ENCODE results near the gene PAK1. TPM values are rescaled to one million over a fixed set of nuclear protein-coding genes. Genes with fewer than 3 reads are reported as not detected.
A peak's percentile ranks its signal among the peaks of the same experiment; 100 is the strongest.

The PAK1 gene
- total RNA-seq, 2 donors from 2014 or later, result 14.5 to 65.6 TPM

DNA sequence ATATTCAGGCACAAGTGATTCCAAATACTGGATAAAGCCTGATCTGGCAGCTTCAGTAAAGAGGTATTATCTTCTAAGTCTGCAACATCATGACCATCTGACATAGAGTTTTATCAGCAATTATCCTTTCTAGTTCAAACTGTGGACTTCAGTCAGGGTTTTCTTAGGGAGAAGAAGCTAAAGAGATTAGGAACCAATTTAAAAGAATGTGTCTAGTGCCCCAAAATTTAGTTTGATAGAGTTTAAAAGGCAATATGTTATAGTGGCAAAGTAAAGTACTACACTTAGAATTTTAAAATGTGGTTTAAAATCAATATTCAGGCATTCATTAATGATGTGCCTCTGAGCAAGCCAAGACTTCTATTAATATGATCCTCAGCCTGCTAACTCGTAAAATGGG is 5.4 kb downstream of the PAK1 start:
- DNase-seq, result no peak
- no peaks in the 10 kb centered on the region for H3K27me3 ChIP-seq
- H3K9me3 ChIP-seq, result no peaks in the 10 kb centered on the region
- TF ChIP-seq, protein P1, sequence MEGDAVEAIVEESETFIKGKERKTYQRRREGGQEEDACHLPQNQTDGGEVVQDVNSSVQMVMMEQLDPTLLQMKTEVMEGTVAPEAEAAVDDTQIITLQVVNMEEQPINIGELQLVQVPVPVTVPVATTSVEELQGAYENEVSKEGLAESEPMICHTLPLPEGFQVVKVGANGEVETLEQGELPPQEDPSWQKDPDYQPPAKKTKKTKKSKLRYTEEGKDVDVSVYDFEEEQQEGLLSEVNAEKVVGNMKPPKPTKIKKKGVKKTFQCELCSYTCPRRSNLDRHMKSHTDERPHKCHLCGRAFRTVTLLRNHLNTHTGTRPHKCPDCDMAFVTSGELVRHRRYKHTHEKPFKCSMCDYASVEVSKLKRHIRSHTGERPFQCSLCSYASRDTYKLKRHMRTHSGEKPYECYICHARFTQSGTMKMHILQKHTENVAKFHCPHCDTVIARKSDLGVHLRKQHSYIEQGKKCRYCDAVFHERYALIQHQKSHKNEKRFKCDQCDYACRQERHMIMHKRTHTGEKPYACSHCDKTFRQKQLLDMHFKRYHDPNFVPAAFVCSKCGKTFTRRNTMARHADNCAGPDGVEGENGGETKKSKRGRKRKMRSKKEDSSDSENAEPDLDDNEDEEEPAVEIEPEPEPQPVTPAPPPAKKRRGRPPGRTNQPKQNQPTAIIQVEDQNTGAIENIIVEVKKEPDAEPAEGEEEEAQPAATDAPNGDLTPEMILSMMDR (IDR thresholded peaks at IDR 0.05), result peak in 2 of 7 experiments; percentile 2 to 20
- no peak for TF ChIP-seq POLR2A (IDR thresholded peaks at IDR 0.05)
- H3K27ac ChIP-seq, result no peak overlapping the region
- no peak for ATAC-seq
- 54 to 57% methylated on average over 1 of the region's 1 CpG for WGBS, 2 donors
- H3K4me1 ChIP-seq, result peaks cover 36% of the 10 kb centered on the region
- intact Hi-C loops (cut with DNase I), result no loop called here
- no peaks in the 10 kb centered on the region for H3K36me3 ChIP-seq (replicated peaks in 1 of 2; ENCODE audit: insufficient read depth in 1 of 2, low read depth in 2 of 2)
- no peak overlapping the region for H3K4me3 ChIP-seq

DNA sequence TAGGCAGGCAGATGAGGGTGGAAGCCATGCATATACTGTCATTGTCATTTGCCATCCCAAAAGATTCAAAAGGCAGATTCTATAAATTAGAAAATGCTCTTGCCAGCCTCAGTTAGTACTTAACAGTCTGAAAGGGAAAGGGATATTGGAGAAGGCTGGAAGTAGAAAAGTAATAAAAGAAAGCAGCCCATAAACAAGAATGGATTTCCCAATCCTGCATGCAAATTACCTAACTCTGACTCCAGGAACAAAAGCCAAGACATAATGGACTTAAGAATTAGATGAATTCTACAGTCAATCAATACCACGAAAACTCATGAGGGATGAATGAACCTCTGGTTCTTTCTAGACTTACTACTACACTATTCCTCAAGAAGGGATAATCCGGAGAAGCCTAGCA is 5.9 kb downstream of the PAK1 start:
- DNase-seq, result no peak
- no peak overlapping the region for H3K4me3 ChIP-seq
- intact Hi-C loops (cut with DNase I), result no loop called here
- TF ChIP-seq, protein P1 (IDR thresholded peaks at IDR 0.05), result no peak
- TF ChIP-seq POLR2A (IDR thresholded peaks at IDR 0.05), result no peak
- 78 to 81% methylated on average over 2 of the region's 2 CpGs for WGBS, 2 donors
- no peaks in the 10 kb centered on the region for H3K9me3 ChIP-seq
- ATAC-seq, result no peak
- H3K4me1 ChIP-seq, result peaks cover 36% of the 10 kb centered on the region
- no peaks in the 10 kb centered on the region for H3K27me3 ChIP-seq
- no peaks in the 10 kb centered on the region for H3K36me3 ChIP-seq (replicated peaks in 1 of 2; ENCODE audit: insufficient read depth in 1 of 2, low read depth in 2 of 2)
- no peak overlapping the region for H3K27ac ChIP-seq

DNA sequence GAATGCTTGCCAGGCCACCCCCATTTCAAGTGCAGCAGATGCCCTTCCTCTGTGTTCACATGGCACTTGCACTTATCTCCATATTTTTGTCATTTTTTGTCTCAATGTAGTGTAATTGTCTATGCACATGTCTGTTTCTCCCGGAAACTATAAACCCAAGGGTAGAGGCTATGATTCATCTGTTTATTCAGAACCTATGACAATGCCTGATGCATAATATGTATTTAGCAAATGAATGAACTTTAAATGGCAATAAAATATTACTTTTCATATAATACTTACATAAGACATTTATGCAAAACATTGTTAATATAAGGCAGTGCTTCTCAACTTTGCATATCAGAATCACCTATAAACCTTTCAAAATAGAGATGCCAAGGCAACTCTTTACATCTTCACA is 6.7 kb downstream of the PAK1 start:
- Histone ChIP-seq H3K36me3 (replicated peaks in 1 of 2; ENCODE audit: insufficient read depth in 1 of 2, low read depth in 2 of 2) (no peaks in the 10 kb centered on the region), H3K9me3 (no peaks in the 10 kb centered on the region), H3K4me1 (peaks cover 33% of the 10 kb centered on the region), H3K27me3 (no peaks in the 10 kb centered on the region), H3K27ac (no peak overlapping the region), H3K4me3 (no peak overlapping the region)
- no peak for DNase-seq
- TF ChIP-seq, protein P1 (IDR thresholded peaks at IDR 0.05), result no peak
- no peak for TF ChIP-seq POLR2A (IDR thresholded peaks at IDR 0.05)
- no peak for ATAC-seq
- WGBS, 2 donors, result 65 to 68% methylated on average over 1 of the region's 1 CpG
- intact Hi-C loops (cut with DNase I), result no loop called here

DNA sequence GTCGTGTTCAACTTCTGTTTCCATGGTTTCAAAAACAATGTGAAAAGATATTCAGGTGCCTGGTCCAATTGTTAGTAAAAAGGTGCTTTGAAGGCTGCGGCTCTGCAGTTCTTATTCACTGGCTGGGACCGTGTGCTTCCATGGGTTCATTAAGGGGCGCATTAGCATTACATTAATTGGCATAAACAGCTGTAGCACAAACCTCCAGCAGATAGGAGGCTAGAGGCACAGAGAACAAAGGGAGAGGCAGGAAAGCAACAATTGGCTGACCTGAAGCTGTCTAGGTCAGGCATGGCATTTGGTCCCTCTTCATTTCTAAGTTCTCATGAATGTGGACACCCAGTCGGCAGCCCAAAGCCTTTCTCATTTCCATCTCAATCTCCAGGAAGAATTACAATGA is 16.6 kb downstream of the PAK1 start:
- DNase-seq (no peak), ATAC-seq (no peak)
- no peak overlapping the region for H3K4me3 ChIP-seq
- 71 to 78% methylated on average over 5 of the region's 5 CpGs for WGBS, 2 donors
- no peaks in the 10 kb centered on the region for H3K9me3 ChIP-seq
- intact Hi-C loops (cut with DNase I), result no loop called here
- TF ChIP-seq, protein P1 (IDR thresholded peaks at IDR 0.05), result no peak
- TF ChIP-seq POLR2A (IDR thresholded peaks at IDR 0.05), result no peak
- peaks cover 24% of the 10 kb centered on the region for H3K4me1 ChIP-seq
- no peaks in the 10 kb centered on the region for H3K27me3 ChIP-seq
- H3K27ac ChIP-seq, result no peak overlapping the region
- no peaks in the 10 kb centered on the region for H3K36me3 ChIP-seq (replicated peaks in 1 of 2; ENCODE audit: insufficient read depth in 1 of 2, low read depth in 2 of 2)

DNA sequence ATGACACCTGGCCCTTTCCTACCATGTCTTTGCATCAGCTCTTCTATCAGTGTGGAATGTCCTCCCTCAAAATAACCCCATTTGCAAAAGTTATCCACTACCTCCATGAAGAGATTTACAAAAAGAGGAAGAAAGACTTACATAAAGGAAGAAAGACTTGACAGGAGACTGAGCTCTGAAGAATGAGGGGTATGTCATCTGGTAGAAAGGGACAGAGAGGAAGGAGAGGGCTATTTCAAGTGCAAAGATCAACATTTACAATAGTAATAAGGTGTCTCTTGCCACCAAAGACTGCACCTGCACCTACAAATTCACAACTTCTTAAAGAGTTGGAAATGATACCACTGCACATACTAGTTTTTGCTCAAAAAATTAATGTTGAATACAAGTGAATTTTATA is 18.2 kb downstream of the PAK1 start:
- Histone ChIP-seq H3K27me3 (no peaks in the 10 kb centered on the region), H3K36me3 (replicated peaks in 1 of 2; ENCODE audit: insufficient read depth in 1 of 2, low read depth in 2 of 2) (no peaks in the 10 kb centered on the region), H3K4me1 (peaks cover 24% of the 10 kb centered on the region), H3K4me3 (no peak overlapping the region), H3K9me3 (no peaks in the 10 kb centered on the region), H3K27ac (no peak overlapping the region)
- intact Hi-C loops (cut with DNase I), result no loop called here
- no peak for DNase-seq
- TF ChIP-seq POLR2A (IDR thresholded peaks at IDR 0.05), result no peak
- TF ChIP-seq, protein P1 (IDR thresholded peaks at IDR 0.05), result no peak
- ATAC-seq, result no peak
